Hindlimb muscle (tissue), 1 donor: Measurements from ENCODE around the gene PPP1R14B. TPM values are rescaled to one million over a fixed set of nuclear protein-coding genes. Genes with fewer than 3 reads are reported as not detected.

Experiments used
- DNase-seq: peaks from one replicate; pipeline ENCODE4 v3.0.0-alpha.2; 2013
- polyA plus RNA-seq: library from polyadenylated mRNA; unstranded; fragments of 120-200 nt; gene quantifications from one replicate; pipeline ENCODE4 v1.2.1, GENCODE V29; 2013; ENCODE audit not compliant: insufficient read length

PPP1R14B gene
- polyA plus RNA-seq, 1 donor: 177 TPM

DNA sequence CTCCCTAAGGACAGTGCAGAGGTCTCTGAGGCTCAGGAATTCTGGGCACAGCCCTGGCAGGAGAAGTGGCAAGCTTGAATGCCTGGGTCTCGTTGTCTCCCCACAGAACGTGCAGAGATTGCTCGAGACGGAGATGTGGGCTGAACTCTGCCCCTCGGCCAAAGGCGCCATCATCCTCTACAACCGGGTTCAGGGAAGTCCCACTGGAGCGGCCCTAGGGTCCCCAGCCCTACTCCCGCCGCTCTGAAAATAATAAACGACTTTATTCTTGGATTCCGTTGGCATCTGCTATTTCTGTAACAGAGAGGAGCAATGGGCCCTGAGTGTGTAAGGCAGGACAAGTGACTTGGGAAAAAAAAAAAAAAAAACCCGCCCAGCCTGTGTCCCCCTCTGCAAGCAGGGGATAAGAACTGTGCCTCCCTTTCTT is 17.0 kb downstream of the PPP1R14B start:
- no peak for DNase-seq

DNA sequence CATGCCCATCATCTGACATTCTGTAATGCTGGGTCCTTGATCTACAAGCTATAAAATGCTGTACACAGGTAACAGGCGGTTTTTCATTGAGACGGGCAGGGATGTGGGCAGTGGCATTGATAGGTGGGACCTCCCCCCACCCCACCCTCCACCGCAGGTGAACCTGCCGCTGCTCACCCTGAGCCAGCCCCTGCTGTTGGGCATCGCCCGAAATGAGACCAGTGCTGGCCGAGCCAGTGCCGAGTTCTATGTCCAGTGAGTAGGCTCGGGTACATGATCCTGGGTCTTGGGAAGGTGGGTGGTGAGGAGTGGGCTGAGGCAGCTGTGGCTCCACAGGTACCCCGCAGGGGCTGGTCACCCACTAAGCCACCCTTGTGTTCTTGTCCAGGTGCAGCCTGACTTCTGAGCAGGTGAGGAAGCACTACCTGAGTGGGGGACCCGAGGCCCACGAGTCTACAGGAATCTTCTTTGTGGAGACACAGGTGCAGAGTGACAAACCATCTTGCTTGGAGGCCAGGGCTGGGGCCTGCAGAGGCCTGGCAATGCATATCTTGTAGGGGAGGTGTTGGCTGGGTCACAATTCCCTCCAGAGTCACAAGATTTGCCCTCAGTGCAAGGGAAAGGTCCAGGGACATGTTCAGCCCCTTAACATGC is 17.5 kb downstream of the PPP1R14B start:
- no peak for DNase-seq

DNA sequence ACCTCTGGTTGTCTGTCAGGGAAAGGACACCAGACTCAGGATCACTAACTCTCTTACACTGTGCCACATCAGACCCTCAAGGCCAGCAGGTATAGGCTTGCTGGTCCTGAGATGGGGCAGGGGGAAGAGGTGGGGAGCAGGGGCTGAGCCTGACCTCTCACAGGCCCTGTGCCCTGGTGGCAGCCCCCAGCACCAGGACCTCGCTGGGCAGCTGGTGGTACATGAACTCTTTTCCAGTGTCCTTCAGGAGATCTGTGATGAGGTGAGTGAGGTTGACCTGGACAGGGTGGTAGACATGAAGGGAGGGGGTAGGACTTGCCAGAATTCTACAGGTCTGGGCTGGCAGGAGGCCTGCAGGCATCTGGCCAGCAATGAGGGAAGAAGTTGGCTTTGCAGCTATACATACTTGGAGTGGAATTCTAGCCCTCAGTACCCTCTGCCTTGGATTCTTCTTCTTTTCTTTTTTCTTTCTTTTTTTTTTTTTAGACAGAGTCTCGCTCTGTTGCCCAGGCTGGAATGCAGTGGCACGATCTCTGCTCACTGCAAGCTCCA is 19.3 kb downstream of the PPP1R14B start:
- no peak for DNase-seq

DNA sequence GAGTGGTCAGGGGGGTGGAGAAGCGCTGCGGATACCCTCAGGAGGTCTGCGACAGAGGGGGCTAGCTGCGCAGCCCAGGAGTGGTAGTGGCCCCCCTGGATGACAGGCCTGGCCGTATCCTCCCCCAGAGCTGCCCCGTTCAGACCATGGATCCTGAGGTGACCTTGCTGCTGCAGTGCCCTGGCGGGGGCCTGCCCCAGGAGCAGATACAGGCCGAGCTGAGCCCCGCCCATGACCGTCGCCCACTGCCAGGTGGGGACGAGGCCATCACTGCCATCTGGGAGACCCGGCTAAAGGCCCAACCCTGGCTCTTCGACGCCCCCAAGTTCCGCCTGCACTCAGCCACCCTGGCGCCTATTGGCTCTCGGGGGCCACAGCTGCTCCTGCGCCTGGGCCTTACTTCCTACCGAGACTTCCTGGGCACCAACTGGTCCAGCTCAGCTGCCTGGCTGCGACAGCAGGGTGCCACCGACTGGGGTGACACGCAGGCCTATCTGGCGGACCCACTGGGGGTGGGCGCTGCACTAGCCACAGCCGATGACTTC is 20.2 kb downstream of the PPP1R14B start:
- no peak for DNase-seq

DNA sequence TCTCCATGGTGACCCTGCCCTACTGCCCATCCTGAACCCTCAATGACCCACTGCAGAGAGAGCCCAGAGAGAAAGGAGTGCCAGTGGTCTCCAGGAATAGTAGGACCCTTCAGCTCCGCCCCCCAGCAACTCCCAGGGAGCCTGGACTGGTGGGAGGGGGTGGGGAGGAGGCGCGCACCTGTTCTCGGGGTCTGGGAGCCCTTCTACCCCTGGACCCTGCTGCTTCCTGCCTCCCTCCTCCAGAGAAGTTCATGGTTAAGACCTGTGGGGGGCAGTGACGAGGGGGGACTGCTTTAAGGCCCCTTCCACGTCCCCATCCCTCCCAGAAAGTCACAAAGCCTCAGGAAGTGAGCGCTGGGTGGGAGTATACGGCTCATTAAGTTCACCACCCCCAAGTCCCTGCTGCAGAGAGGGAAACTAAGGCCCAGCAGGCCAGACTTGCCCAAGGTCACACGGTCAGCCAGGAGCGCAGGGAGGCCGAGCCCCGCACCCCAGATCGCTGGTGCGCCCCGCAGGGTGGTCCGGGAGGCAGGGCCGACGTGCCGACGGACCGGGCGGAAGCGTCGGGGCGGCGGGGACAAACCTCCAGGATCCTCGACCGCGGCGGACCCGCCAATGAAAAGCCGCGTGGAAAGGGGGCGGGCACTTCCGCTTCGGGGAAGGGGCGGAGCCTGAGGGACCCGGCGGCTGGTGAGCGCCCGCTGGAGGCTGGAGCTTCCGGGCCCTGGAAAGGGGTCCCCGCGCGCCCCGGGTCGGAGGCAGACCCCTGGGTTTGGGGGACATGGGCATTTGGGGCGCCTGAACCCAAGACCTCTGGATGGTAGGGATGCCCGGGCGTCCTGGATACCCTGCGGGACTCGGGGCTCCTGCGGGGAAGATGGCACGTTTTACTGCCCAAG is 20.9 kb downstream of the PPP1R14B start, which contains the start of the genes NUDT22 and TRPT1:
TSS of gene NUDT22 (plus strand) at position 667 of the 899 bp plus-strand sequence. CDS start 379 bp downstream, outside the sequence.
TSS of gene TRPT1 (minus strand) at position 579 of the 899 bp plus-strand sequence. CDS start at position 253, 326 bp downstream.
- DNase-seq: peak; percentile 90

DNA sequence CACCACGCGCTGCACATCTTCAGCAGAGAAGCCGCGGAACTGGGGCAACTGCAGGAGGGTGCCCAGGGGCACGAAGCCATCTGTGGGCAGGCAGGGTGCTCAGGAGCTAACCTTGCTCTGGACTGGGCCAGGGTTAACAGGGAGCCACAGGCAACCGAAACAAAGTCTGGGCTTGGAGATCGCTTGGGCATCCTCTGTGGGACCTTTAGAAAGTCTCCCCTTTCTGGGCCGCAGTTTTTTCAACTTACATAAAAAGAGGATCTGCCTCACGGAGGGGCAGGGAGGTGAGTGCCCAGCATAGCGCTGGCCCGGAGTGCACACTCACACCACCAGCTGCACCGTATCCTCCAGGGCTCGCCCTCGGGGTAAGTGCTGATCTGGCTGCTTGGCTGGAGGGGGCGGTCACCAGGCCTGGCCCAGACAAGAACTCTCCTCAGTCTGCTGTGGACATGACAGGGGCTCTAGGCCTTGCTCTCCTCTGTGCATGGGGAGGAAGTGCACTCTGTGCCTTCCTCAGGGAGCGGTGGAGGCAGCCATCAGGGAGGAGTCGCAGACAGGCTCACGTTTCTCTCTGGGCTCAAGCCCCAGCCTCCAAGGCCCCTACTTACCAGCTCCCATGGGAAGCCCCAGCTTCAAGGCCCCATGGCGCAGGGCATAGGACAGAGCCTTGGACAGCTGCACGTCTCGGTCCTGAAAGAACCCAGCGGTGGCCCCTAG is 21.7 kb downstream of the PPP1R14B start:
- DNase-seq: no peak

DNA sequence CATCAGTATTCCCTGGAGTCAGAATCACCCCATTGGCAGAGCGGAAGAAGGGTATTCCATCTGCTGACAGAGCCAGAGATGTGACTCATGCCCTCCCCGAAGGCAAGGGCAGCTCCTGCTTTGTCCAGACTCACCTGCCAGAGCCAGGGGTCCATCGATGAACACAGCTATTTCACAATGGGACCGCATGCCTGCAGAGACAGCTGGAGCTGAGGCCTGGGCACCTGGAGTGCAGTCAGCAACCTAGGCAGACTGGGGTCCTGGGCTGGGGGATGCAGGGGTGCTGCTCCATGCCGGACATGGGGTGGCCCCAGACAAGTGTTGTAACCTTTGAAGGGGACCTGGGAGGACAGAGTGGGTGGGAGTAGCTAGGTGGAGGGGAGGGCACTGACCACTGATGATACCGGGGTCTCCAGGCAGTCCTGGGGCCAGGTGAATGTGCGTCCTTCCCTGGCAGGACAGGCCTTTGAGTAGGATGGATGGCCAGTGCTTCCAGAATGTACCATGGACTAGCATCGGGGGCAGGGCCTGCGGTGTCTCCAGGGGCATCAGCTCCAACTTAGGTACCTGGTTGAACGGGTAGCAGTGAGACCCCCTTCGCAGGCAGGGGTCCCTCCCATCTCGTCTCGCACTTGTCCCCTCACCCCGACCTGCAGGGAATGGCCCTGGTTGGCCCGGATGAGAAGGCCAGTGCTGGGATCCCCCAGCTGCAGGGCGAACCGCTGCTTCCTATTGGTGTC is 22.4 kb downstream of the PPP1R14B start:
- DNase-seq: no peak

DNA sequence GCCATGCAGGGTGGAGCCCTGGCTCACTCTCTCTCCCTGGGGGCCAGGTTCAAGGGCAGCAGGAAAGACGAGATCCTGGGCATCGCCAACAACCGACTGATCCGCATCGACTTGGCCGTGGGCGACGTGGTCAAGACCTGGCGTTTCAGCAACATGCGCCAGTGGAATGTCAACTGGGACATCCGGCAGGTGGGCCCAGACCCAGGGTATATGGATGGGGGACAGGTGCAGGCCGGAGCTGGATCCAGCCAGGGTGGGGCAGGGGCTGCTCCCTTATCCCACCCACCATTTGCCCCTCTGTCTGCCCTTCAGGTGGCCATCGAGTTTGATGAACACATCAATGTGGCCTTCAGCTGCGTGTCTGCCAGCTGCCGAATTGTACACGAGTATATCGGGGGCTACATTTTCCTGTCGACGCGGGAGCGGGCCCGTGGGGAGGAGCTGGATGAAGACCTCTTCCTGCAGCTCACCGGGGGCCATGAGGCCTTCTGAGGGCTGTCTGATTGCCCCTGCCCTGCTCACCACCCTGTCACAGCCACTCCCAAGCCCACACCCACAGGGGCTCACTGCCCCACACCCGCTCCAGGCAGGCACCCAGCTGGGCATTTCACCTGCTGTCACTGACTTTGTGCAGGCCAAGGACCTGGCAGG is 23.6 kb downstream of the PPP1R14B start:
- DNase-seq: no peak

DNA sequence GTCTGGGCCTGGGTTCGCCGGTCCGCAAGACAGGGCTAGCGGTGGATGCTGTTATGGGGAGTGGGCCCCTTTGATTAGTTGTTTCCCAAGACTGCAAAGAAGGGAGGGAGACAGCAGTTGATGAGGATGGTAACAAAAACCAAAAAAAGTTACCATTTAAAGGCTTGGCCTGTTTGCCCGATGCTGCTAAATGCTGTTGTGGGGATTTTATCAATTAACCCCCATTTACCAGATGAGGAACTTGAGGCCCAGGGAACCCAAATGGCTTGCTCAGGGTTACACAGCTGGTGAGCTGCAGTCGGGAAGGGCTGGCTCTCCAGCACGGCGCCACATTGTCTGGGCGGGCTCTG is 24.1 kb downstream of the PPP1R14B start:
- DNase-seq: no peak

DNA sequence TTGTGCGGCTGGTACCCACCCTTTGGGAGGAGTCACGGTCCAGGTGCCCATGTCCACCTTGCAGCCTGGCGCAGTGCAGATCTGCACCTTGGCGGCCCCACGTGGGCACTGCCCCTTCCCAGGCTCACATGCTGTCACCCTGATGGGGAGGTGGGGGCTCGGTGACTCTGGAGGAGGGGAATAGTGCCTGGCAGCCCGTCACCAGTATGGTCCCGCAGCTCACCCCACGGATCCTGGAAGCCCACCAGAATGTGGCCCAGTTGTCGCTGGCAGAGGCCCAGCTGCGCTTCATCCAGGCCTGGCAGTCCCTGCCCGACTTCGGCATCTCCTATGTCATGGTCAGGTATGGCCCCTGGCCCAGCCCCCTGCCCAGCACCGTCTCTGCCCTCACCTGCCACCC is 25.9 kb downstream of the PPP1R14B start:
- no peak for DNase-seq

DNA sequence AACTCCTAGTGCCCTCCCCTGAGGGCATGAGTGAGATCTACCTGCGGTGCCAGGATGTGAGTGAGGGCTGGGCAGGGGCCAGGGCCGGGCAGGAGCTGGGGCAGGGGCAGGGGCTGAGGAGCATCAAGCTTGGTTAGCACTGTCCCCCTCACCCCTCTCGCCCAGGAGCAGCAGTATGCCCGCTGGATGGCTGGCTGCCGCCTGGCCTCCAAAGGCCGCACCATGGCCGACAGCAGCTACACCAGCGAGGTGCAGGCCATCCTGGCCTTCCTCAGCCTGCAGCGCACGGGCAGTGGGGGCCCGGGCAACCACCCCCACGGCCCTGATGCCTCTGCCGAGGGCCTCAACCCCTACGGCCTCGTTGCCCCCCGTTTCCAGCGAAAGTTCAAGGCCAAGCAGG is 26.5 kb downstream of the PPP1R14B start:
- no peak for DNase-seq

DNA sequence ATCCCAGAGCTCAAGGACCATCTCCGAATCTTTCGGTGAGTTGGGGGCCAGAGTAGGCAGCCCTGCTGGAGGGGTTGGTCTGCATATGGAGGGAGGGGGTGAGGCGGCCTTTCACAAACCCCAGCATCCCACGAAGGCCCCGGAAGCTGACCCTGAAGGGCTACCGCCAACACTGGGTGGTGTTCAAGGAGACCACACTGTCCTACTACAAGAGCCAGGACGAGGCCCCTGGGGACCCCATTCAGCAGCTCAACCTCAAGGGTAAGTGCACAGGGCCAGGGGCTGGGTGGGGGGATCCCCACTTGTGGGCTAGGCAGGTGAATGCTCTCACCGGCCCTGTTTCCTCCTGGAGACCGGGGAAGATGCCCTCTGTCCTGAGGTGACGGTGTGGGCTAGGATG is 27.0 kb downstream of the PPP1R14B start:
- DNase-seq: no peak

DNA sequence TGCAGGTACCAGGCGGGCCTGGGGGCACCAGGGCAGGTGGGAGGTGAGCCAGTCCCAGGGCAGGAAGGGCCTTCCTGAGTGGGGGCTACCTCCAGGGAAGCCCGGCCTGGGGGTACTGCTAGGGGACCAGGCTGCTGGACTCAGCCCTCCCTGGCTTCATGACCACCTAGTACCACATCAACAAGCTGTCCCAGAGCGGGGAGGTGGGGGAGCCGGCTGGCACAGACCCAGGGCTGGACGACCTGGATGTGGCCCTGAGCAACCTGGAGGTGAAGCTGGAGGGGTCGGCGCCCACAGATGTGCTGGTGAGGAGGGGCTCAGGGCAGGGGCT is 27.4 kb downstream of the PPP1R14B start:
- DNase-seq: no peak

DNA sequence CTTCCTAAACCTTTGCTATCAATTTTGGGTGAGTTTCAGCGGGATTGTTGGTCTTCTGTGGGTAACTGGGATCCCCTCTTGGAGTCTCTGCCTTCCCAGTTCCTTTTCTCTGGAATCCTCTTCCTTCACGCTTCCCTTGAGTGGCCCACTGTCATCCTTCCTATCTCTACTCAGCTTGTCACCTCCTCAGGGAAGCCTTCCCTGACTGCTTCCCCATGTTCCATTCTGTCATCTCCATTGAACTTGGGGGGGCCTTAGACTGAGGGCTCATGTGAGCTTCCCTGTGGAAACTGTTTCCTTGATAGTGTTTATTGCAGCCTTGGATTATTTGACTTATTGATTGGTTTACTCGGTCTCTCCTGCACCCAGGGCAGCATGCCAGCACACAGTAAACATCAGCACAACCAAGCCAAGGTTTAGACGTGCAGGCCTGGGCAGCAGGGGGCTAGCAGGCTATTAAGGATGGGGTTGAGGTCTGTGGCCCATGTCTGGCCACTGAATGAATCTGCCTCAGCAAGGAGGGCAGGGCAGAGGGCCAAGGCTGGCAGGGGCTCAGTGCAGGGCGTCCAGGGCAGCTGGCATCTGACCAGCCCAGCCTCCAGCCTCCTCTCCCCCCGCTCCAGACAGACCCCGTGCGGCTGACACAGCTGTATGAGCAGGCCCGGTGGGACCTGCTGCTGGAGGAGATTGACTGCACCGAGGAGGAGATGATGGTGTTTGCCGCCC is 28.0 kb downstream of the PPP1R14B start:
- DNase-seq: no peak

DNA sequence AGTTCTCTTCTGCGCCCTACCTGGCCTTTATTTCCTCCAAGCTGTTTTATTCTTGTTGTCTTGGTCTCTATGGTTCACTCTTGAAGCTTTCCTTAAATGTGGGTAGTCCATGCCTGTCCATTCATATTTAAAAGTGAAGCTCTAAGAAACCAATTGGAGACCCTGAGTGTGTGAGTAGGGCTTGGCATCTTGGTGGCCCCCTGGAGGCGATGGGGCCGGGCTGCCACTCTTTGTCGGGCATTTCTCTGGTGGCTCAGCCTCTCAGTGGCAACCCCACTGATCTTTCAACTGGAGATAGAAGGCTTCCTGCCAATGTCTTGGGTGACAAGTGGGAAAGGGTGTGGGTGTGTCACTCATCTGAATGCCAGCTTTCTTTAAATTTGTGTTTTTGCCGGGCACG is 29.9 kb downstream of the PPP1R14B start:
- no peak for DNase-seq

DNA sequence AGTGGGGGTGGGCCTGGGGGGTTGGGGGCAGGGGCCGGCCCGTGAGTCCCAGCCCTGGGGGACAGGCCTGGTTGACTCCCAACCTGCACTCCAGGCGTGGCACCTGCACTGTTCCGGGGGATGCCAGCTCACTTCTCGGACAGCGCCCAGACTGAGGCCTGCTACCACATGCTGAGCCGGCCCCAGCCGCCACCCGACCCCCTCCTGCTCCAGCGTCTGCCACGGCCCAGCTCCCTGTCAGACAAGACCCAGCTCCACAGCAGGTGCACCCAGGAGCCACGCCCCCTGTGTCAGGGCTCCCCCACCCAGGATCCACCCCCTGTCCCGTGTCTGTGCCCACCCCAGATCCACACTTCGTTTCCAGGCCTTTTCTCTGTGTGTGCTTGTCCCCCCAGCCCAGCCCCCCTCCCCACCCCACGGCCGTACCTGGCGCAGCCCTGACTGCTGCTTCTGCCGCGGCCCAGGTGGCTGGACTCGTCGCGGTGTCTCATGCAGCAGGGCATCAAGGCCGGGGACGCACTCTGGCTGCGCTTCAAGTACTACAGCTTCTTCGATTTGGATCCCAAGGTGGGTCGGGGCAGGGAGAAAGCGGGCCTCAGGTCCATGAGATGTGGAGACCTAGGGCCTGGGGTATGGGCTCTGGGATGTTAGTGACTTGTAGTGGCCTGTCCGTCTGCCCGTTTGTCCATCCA is 35.4 kb downstream of the PPP1R14B start:
- no peak for DNase-seq

DNA sequence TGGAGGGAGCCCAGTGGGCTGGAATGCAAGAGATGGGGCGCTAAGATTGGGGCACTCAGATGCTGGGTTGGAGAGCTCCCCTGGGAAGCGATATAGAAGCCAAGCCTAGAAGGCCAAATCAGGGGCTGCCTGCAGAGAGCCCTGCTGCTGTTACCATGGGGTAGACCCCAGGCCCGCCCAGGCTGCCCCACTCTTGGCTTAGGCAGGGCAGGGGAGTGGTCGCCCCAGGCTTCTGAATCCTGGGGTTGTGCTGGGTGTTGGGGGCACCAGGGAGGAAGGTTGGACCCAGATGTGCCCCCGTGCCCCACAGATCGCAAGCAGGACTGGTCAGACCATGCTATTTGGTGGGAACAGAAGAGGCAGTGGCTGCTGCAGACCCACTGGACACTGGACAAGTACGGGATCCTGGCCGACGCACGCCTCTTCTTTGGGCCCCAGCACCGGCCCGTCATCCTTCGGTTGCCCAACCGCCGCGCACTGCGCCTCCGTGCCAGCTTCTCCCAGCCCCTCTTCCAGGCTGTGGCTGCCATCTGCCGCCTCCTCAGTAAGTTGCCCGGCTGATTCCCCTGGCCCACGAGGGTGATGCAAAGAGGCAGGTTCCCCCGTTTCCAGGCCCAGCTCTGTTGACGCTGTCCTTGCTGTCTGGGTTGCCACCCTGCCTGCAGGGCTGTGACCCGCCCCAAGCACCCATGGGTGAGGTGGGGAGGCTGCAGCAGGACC is 36.3 kb downstream of the PPP1R14B start:
- no peak for DNase-seq

DNA sequence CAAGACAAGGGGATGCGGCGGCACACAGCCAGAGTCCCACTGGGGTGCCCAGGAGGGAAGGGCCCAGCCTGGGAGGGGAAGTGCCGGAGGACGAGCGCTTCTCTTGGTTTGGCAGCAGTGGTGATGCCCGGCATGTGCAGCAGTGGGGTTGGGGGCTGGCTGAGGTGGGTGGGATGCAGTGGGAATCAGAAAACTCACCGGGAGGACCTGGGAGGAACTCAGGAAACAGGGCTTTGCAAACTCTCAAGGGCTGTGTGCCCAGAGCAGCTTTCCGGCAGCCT is 37.2 kb downstream of the PPP1R14B start:
- DNase-seq: no peak

DNA sequence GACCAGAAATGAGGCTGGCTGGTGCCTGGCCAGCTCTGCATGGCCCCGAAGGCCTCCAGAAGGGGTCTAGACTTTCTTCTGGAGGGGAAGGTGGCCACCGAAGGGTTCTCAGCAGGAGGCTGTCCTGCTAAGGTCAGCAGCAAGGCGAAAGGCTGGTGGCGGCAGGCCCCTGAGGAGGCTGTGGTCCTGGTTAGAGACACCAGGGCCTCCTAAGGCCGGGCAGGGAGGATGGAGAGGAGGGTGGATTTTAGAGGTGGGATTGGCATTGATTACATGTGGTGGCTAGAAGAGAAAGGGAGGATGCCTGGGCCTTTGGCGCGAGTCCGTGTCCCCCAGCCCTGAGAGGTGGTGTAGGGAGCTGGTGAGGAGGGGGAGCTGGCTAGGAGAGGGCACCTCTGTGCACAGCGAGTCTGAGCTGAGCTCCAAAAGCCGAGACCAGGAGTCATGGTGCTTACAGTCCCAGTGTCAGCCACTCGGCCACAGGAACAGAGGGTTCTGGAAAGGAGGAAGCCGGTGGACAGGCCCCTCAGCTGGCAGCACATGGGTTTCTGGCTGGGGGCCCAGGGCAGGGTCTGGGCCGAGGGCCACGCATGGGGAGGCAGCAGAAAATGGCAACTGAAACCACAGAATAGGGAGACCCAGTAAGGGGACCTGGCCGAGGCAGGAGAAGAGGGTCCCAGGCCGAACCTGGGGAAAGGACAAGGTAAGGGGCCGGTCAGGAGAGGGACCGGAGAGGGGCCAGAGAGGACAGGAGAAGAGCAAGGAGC is 37.8 kb downstream of the PPP1R14B start:
- DNase-seq: no peak
